GM18499 (cell line): ENCODE measurements around the gene SNAP29.
"Not testable (repeated sequence)": the region's sequence is repeated elsewhere in the genome, so short reads cannot be mapped to it uniquely, and the experiment has no call there.

Experiments used
- ATAC-seq: cut with Tn5 transposase; IDR thresholded peaks from one replicate; pipeline ENCODE4 v1.9.1; 2021; ENCODE audit warnings: moderate number of reproducible peaks; ENCODE audit not compliant: insufficient read depth, unreplicated experiment

The SNAP29 gene

GRCh38 chr22:20834206-20834605 is 24.6 kb upstream of the SNAP29 start:
- ATAC-seq = no peak

- ATAC-seq = no peak
Measured at GRCh38 chr22:20834725-20835124, 24.1 kb upstream of the SNAP29 start.

- ATAC-seq = no peak
Measured at GRCh38 chr22:20836987-20837823, 21.6 kb upstream of the SNAP29 start.

- not testable (repeated sequence) for ATAC-seq
Measured at GRCh38 chr22:20839354-20839753, 19.5 kb upstream of the SNAP29 start.

- no peak for ATAC-seq
Measured at GRCh38 chr22:20839837-20840645, 18.8 kb upstream of the SNAP29 start.

GRCh38 chr22:20840646-20841371 is 18.0 kb upstream of the SNAP29 start:
- ATAC-seq = no peak

- ATAC-seq = no peak
Measured at GRCh38 chr22:20843501-20843900, 15.3 kb upstream of the SNAP29 start.

GRCh38 chr22:20844055-20845037 is 14.5 kb upstream of the SNAP29 start:
- ATAC-seq = no peak

GRCh38 chr22:20847318-20847822 is 11.4 kb upstream of the SNAP29 start:
- ATAC-seq = no peak

GRCh38 chr22:20852076-20852475 is 6.7 kb upstream of the SNAP29 start:
- ATAC-seq = no peak

GRCh38 chr22:20852503-20852902 is 6.3 kb upstream of the SNAP29 start:
- ATAC-seq = no peak

GRCh38 chr22:20853236-20853660 is 5.6 kb upstream of the SNAP29 start:
- ATAC-seq = no peak

- ATAC-seq = no peak
Measured at GRCh38 chr22:20857247-20857643, 1.6 kb upstream of the SNAP29 start.

- ATAC-seq = peak; percentile 32
Measured at GRCh38 chr22:20857838-20858614, 781 bp upstream of the SNAP29 start.

- no peak for ATAC-seq
Measured at GRCh38 chr22:20859615-20860014, 808 bp downstream of the SNAP29 start.

- ATAC-seq = no peak
Measured at GRCh38 chr22:20862540-20862939, 3.7 kb downstream of the SNAP29 start.

- no peak for ATAC-seq
Measured at GRCh38 chr22:20863366-20863765, 4.6 kb downstream of the SNAP29 start.

- ATAC-seq = no peak
Measured at GRCh38 chr22:20864186-20864908, 5.5 kb downstream of the SNAP29 start.
